Measurements from ENCODE around the gene CBX7. TPM values are rescaled to one million over a fixed set of nuclear protein-coding genes. Genes with fewer than 3 reads are reported as not detected.
A peak's percentile ranks its signal among the peaks of the same experiment; 100 is the strongest.

Gene CBX7
- total RNA-seq, 2 experiments from 2014 or later, result 48.6 to 49.1 TPM

DNA sequence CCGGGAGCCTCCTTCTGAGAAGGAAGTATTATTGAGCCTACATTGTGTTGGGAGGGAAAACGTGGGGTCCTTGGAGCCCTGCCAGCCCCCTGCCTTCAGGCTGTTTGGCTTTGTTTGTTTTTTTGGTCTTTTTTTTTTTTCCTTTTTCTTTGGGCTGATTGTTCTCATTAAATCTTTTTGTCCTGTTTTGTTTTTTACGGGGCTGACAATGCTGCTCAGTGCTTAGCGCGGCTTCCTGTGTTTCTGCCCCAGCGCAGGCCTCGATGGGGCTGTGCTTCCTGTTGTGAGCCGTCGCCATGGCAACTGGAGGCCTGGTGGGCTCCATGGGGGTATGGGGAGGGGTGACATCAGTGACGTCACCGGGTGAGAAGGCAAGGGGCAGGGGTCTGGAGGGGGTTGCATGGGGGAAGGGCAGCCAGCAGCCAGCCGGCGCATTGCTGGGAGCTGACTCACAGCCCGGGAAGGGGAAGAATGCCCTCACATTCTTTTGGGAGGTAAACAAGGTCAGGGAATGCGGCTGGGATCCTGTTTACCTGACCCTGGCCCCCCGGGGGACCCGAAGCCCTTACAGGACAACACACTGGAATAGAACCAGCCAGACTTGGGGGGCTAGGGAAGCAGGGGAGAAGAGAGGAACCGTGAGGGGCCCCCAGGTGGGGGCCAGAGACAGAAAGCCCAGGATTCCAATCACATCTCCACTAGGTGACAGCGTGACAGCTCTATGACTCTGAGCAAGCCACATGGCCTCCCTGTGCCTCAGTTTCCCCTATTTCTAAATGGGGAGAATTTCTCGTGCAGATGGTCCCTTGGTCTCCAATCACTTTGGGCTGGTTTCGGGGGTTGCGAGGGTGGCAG is 22.2 kb upstream of the CBX7 start:
- Histone ChIP-seq H3K27ac (ENCODE audit: low read depth in 1 of 2, low read length in 2 of 2) (peak overlapping the region; percentile 74 to 83), H3K9me3 (ENCODE audit: control insufficient read depth in 1 of 2, insufficient read depth in 1 of 2, low read length in 2 of 2) (no peaks in the 10 kb centered on the region), H3K4me3 (ENCODE audit: low read length) (peak overlapping the region; percentile 19), H3K36me3 (ENCODE audit: insufficient read depth, low read length) (no peaks in the 10 kb centered on the region), H3K27me3 (ENCODE audit: control insufficient read depth in 1 of 2, insufficient read depth in 2 of 2, low read length in 2 of 2) (no peaks in the 10 kb centered on the region), H3K4me1 (ENCODE audit: insufficient read depth, low read length) (peaks cover 83% of the 10 kb centered on the region)
- no peaks in the 10 kb centered on the region for H3K9me3 Mint-ChIP-seq
- POLR2A ChIA-PET, result interaction anchor here (0.5 to 9.2 kb wide), 10 partner anchors 22 to 869 kb away, joined by 3 to 163 read pairs (median 4); partner anchors contain the start of genes CBX7 and RPL3
- DNase-seq, result peak; percentile 62 to 88 (median 80)
- peaks cover 59% of the 10 kb centered on the region for H3K4me1 Mint-ChIP-seq (ENCODE audit: low read depth)
- TF ChIP-seq CTCF (IDR thresholded peaks at IDR 0.05), result no peak
- peak overlapping the region; percentile 95 for H3K27ac Mint-ChIP-seq
- no peaks in the 10 kb centered on the region for H3K36me3 Mint-ChIP-seq (ENCODE audit: low read depth)
- intact Hi-C loops (cut with DNase I, micrococcal nuclease), result loop anchor here in 1 of 2 experiments (5.0 kb wide), 1 partner anchor 68 kb away; the partner anchor contains the start of gene PDGFB
- ATAC-seq (ENCODE audit: poor library complexity), result peak; percentile 56
- CTCF ChIA-PET, result interaction anchor here (1.1 to 1.8 kb wide), 4 partner anchors 132 to 142 kb away, joined by 3 to 6 read pairs (median 4); no protein-coding TSS in a partner anchor
- peak overlapping the region; percentile 62 for H3K4me3 Mint-ChIP-seq
- H3K27me3 Mint-ChIP-seq, result no peaks in the 10 kb centered on the region

DNA sequence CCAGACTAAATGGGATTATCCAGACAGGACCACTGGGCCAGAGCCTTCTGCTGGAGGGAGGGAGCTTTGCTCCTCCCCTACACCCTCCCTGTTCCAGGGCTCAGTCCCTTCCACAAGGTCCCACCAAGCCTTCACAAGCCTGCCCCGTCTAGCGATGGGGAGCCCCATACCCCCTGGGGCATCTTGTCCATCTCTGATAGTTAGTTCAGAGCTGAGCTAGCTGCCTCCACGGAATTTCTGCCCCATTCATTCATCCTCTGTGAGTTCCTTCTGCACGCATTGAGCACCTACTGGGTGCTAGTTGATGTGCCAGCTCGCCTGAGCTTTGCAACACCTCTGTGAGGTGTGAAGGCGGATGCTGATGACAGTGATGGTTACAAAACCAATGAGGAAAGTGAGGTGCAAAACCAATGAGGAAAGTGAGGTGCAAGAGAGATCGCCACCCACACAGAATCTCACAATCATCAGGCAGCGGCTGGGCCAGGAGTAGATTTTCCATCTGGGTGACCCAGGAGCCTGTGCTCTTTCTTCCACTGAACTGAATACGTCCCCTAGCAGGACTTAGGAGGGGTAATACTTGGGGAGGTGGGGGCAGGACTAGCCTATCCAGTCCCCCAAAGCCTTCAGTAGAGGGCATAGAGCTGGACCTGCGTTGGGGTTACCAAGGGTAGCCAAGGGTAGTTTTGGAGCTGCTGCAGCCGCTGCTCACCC is 21.5 kb upstream of the CBX7 start:
- H3K27me3 Mint-ChIP-seq, result no peaks in the 10 kb centered on the region
- H3K4me3 Mint-ChIP-seq, result peak overlapping the region; percentile 62
- peaks cover 59% of the 10 kb centered on the region for H3K4me1 Mint-ChIP-seq (ENCODE audit: low read depth)
- peak overlapping the region; percentile 95 for H3K27ac Mint-ChIP-seq
- Histone ChIP-seq H3K27ac (ENCODE audit: low read depth in 1 of 2, low read length in 2 of 2) (peak overlapping the region; percentile 74 to 83), H3K4me1 (ENCODE audit: insufficient read depth, low read length) (peaks cover 83% of the 10 kb centered on the region), H3K36me3 (ENCODE audit: insufficient read depth, low read length) (no peaks in the 10 kb centered on the region), H3K9me3 (ENCODE audit: control insufficient read depth in 1 of 2, insufficient read depth in 1 of 2, low read length in 2 of 2) (no peaks in the 10 kb centered on the region), H3K4me3 (ENCODE audit: low read length) (peak overlapping the region; percentile 19), H3K27me3 (ENCODE audit: control insufficient read depth in 1 of 2, insufficient read depth in 2 of 2, low read length in 2 of 2) (no peaks in the 10 kb centered on the region)
- H3K36me3 Mint-ChIP-seq (ENCODE audit: low read depth), result no peaks in the 10 kb centered on the region
- no peaks in the 10 kb centered on the region for H3K9me3 Mint-ChIP-seq
- DNase-seq, result peak in 6 of 14 experiments; percentile 23 to 89 (median 60)
- ATAC-seq (ENCODE audit: poor library complexity), result peak; percentile 16
- intact Hi-C loops (cut with DNase I, micrococcal nuclease), result loop anchor here in 1 of 2 experiments (5.0 kb wide), 1 partner anchor 68 kb away; the partner anchor contains the start of gene PDGFB
- TF ChIP-seq CTCF (IDR thresholded peaks at IDR 0.05), result no peak
- ChIA-PET POLR2A (interaction anchor here (0.5 to 9.2 kb wide), 13 partner anchors 21 to 870 kb away, joined by 3 to 163 read pairs (median 3); partner anchors contain the start of genes APOBEC3D, CBX7 and RPL3), CTCF (interaction anchor here (1.1 to 1.8 kb wide), 3 partner anchors 133 to 142 kb away, joined by 3 to 6 read pairs (median 4); no protein-coding TSS in a partner anchor)

Measured in CD4-positive, alpha-beta T cell (primary cell).